ENCODE results near the gene KIAA0232. TPM values are rescaled to one million over a fixed set of nuclear protein-coding genes. Genes with fewer than 3 reads are reported as not detected.
A peak's percentile ranks its signal among the peaks of the same experiment; 100 is the strongest.

KIAA0232 gene, protein sequence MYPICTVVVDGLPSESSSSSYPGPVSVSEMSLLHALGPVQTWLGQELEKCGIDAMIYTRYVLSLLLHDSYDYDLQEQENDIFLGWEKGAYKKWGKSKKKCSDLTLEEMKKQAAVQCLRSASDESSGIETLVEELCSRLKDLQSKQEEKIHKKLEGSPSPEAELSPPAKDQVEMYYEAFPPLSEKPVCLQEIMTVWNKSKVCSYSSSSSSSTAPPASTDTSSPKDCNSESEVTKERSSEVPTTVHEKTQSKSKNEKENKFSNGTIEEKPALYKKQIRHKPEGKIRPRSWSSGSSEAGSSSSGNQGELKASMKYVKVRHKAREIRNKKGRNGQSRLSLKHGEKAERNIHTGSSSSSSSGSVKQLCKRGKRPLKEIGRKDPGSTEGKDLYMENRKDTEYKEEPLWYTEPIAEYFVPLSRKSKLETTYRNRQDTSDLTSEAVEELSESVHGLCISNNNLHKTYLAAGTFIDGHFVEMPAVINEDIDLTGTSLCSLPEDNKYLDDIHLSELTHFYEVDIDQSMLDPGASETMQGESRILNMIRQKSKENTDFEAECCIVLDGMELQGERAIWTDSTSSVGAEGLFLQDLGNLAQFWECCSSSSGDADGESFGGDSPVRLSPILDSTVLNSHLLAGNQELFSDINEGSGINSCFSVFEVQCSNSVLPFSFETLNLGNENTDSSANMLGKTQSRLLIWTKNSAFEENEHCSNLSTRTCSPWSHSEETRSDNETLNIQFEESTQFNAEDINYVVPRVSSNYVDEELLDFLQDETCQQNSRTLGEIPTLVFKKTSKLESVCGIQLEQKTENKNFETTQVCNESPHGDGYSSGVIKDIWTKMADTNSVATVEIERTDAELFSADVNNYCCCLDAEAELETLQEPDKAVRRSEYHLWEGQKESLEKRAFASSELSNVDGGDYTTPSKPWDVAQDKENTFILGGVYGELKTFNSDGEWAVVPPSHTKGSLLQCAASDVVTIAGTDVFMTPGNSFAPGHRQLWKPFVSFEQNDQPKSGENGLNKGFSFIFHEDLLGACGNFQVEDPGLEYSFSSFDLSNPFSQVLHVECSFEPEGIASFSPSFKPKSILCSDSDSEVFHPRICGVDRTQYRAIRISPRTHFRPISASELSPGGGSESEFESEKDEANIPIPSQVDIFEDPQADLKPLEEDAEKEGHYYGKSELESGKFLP (N-terminal part only)
- 9.3 TPM for polyA plus RNA-seq

DNA sequence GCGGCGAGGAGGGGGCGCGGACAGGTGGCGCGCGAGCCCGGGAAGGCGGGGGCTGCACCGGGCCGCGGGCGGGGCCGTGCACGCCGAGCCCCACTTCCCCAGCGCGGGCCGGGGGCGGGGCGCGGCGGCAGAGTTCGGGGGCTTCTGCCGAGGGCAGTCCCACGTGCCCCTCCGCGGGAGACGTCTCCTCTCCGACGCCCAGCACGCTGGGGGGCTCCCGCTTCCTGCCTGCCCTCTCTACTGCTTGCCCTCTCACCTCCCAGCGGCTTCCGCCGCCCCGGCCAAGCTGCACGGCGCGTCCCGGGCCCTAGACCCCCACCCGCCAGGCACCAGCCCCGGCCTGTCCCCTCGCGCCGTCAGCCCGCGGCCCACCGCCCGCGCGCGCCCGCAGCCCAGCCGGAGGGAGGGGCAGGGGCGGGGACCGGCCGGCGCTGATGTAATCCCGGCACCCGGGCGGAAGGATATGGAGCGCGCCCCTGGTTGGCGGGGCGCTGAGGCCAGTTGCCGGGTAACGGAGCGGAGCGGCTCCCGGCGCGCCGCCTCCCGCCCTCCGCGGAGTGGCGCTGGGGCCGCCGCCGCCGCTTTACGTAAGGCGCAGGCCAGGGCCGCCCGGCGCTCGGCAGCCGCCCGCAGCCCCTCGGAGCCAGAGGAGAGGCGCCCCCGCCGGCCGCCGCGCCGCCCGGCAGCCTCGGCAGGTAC, at the start of gene KIAA0232:
TSS of gene KIAA0232 (plus strand) at position 581 of the 699 bp plus-strand sequence. CDS start 41,727 bp downstream, outside the sequence.
- no peaks in the 10 kb centered on the region for H3K27me3 Mint-ChIP-seq
- peaks cover 22 to 31% (median 30%) of the 10 kb centered on the region in 3 donors for H3K4me1 Mint-ChIP-seq
- H3K4me3 Mint-ChIP-seq: peak within 1 kb of the TSS; percentile 83 to 94 (median 92)
- no peaks in the 10 kb centered on the region for H3K36me3 Mint-ChIP-seq
- no peaks in the 10 kb centered on the region for H3K9me3 Mint-ChIP-seq
- peak within 1 kb of the TSS; percentile 83 to 92 (median 88) for H3K27ac Mint-ChIP-seq

DNA sequence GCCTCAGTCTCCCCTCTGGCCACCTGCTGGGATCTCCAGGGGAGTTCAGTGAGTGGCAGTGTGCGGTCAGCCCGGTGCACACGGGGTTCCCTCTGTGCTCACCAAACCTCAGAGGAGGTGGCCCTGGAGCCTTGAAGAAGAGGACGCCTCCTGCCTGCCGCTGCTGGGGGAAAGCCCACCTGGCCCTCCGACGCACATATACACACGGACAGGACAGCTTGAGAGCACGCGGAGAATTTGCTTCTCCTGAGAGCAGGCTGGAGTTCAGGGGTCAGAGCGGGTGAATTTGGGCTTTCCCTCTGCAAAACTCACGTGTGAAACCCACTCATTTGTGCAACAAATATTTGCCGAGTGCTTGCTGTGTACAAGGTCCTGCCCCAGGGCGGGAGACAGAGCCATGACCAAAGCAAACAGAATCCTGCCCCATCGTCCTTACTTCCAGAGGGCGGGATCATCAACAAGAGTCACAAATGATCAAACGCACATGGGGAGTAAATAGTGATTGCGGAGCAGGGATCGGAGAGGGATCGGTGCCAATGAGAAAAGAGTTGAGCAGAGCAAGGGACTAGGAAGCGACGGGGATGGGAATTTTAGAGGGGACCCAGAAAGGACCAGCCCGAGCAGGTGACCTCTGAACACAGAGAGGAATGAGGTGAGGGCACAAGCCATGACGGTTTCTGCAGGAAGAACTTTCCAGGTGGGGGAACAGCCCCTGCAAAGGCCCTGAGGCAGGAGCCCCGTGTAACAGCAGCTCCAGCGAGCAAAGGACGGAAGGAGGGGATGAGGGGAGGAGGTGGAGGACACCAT, 49.0 kb upstream of the KIAA0232 start:
- Mint-ChIP-seq H3K36me3 (no peaks in the 10 kb centered on the region), H3K4me1 (no peaks in the 10 kb centered on the region), H3K4me3 (no peak overlapping the region), H3K9me3 (no peaks in the 10 kb centered on the region), H3K27ac (no peak overlapping the region), H3K27me3 (peaks cover 15% of the 10 kb centered on the region)

DNA sequence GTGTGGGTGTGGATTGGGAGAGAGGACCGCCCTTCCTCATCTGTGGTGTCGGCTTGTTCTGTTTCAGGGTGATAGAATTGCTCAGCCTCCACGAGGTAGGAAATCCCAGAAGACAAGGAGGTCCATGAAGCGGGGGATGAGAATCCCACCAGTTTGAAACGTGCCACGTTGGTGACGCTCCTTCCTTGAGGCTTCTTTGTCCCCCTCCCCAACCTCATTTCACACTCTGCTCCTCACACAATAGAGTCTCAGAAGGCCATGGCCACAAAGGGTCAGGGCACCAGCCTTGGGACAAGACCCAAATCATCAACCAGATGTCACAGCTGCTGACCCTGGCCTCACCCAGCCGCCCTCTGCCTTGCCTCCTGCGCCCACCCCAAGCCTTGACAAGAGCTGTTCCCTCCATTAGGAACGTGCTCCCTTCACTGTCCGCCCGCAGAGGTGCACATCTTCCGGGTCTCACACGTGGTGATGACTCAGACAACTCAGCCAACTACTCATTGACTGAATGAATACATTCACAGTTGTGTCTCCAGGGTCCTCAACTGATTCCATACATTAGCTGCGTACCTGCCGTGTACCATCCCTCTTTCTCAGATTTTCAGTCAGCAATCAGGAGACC, 48.3 kb upstream of the KIAA0232 start:
- Mint-ChIP-seq H3K27ac (no peak overlapping the region), H3K9me3 (no peaks in the 10 kb centered on the region), H3K36me3 (no peaks in the 10 kb centered on the region), H3K27me3 (peaks cover 19% of the 10 kb centered on the region), H3K4me1 (no peaks in the 10 kb centered on the region), H3K4me3 (no peak overlapping the region)

DNA sequence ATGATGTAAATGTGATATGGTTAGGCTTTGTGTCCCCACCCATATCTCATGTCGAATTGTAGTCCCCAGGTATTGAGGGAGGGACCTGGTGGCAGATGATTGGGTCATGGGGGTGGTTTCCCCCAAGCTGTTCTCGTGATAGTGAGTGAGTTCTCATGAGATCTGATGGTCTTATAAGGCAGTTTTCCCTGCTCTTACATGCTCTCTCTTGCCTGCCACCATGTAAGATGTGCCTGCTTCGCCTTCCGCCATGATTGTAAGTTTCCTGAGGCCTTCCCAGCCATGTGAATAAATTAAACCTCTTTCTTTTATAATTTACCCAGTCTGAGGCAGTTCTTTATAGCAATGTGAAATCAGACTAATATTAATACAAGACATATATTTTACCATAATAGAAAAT, 42.6 kb upstream of the KIAA0232 start:
- peak overlapping the region in 1 of 4 donors; percentile 47 for H3K4me3 Mint-ChIP-seq
- no peaks in the 10 kb centered on the region for H3K4me1 Mint-ChIP-seq
- H3K27me3 Mint-ChIP-seq: peaks cover 11% of the 10 kb centered on the region
- no peaks in the 10 kb centered on the region for H3K36me3 Mint-ChIP-seq
- H3K9me3 Mint-ChIP-seq: peaks cover 0 to 1% (median 0%) of the 10 kb centered on the region in 3 donors
- H3K27ac Mint-ChIP-seq: no peak overlapping the region

DNA sequence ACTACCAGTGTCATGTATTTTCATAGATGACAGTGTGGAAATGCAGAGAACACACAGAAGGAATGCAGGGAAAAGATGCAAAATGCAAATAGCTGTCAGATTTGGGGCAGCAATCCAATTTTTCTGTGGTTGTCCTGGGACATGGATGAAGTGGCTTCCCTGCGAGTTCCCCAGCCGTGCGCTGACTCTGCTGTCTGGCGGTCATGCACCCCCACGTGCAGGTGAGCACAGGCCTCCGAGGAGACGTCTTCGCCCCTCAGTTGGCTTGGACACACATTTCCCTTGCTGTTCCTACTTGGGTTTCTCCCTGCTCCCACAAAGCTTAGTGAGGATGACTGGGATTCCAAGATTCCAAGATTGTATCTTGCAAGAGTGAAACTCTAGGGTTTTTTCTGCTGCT, 42.2 kb upstream of the KIAA0232 start:
- no peak overlapping the region for H3K4me3 Mint-ChIP-seq
- peaks cover 0 to 1% (median 0%) of the 10 kb centered on the region in 3 donors for H3K9me3 Mint-ChIP-seq
- H3K4me1 Mint-ChIP-seq: no peaks in the 10 kb centered on the region
- no peak overlapping the region for H3K27ac Mint-ChIP-seq
- no peaks in the 10 kb centered on the region for H3K36me3 Mint-ChIP-seq
- peaks cover 12% of the 10 kb centered on the region for H3K27me3 Mint-ChIP-seq

DNA sequence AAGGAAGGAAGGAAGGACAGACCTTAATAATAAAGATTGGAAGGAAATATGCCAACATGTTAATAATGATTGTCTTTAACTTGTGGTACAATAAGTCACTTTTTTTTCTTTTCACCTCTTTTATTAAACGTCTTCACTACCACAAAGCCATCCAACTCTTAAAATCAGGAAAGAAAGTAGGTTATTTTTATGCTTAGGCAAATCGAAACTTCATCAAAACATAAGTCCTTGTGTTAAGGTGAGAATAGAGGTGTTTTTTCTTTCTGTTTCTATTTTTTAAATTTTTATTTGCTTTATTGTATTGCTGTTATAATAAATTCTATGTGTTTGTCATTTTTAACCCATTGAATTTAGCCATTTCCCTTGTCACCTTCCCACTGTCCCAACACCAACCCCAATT, 40.0 kb upstream of the KIAA0232 start:
- Mint-ChIP-seq H3K27me3 (peaks cover 16% of the 10 kb centered on the region), H3K27ac (no peak overlapping the region), H3K4me1 (no peaks in the 10 kb centered on the region), H3K36me3 (no peaks in the 10 kb centered on the region), H3K9me3 (peaks cover 0 to 1% (median 0%) of the 10 kb centered on the region in 3 donors), H3K4me3 (no peak overlapping the region)

DNA sequence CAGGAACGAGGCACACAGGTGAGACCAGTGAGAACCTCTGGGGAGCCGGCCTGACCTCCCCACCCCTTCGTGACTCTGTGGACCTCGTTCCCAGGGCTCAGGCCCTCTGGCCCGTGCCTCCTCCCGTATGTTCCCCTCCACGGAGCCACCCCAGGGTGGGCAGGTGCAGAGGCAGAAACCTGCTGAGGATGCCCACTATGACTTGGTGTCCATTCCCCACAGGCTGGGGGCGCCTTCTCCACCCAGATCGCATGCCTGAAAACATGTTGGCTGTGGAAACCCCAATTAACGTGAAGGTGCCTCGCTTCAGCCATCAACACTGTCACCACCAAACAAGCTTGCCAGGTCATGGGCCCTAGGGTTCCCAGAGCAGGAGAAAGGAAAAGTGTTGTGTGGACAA, 39.5 kb upstream of the KIAA0232 start:
- Mint-ChIP-seq H3K4me3 (no peak overlapping the region), H3K36me3 (no peaks in the 10 kb centered on the region), H3K27ac (no peak overlapping the region), H3K4me1 (no peaks in the 10 kb centered on the region), H3K27me3 (peaks cover 16% of the 10 kb centered on the region), H3K9me3 (peaks cover 0 to 1% (median 0%) of the 10 kb centered on the region in 3 donors)

DNA sequence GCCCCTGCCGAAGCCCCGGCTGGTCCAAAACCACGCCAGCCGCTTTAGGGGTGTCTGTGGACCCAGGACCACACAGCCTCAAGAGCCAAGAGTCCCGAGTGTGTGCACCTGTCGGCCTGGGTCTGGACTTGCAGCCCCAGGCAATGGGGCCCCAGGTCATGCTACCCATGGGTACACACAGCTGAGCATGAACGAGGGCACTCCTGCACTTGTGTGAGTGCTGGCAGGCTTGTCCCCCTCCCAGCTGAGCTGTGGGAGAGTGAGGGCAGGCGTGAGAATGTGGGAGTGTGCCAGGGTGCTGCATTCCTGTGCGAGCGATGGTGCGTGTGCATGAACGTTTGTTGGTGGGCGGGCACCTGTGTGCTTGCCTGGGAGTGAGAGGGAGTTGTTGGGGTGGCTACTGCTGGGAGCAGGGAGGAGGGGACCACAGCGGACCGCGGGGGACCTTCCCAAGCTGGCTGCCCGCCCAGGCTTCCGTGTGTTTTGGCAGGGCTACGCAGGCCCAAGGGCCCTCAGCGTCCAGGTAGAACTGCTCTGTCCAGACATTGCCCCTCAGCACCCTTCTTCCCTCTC, 35.7 kb upstream of the KIAA0232 start:
- H3K9me3 Mint-ChIP-seq: no peaks in the 10 kb centered on the region
- no peak overlapping the region for H3K27ac Mint-ChIP-seq
- H3K4me1 Mint-ChIP-seq: peaks cover 0 to 10% (median 0%) of the 10 kb centered on the region in 3 donors
- no peaks in the 10 kb centered on the region for H3K36me3 Mint-ChIP-seq
- H3K27me3 Mint-ChIP-seq: peaks cover 9% of the 10 kb centered on the region
- peak overlapping the region in 1 of 4 donors; percentile 43 for H3K4me3 Mint-ChIP-seq

DNA sequence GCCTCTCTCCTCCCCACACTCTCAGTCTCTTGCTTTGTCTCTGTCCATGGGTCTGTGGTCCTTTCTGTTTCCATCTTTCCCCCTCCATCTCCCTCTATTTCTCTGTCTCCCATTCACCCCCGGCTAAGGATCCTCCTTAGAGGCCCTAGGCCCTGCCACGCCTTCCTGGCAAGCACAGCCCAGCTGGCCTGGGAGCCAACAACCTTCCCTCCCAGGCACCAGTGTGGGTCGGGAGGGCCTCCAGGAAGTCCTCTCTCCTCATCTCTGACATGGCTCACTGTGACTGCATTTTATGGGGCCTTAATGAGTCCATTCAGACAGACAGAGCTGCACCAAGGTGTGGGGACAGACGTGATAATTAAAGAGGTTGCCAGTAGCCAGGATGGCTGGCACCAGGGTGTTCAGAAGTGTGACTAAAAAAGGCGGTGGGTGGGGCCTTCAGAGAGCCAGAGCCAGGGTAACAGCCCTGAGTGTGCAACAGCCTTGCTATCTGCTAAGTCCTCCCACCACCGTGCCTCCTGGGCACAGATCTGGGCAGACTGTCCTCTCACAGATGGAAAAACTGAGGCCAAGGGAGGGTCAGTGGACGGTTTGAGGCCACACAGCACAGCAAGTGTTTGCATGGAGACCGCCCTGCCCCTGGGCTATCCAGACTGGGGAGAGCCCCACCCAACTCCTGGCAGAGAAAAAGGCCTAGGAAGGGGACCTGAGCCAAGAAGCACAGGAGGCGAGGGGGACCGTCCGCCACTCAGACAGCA, 35.1 kb upstream of the KIAA0232 start:
- peaks cover 0 to 12% (median 0%) of the 10 kb centered on the region in 3 donors for H3K4me1 Mint-ChIP-seq
- H3K36me3 Mint-ChIP-seq: no peaks in the 10 kb centered on the region
- no peak overlapping the region for H3K27ac Mint-ChIP-seq
- no peaks in the 10 kb centered on the region for H3K9me3 Mint-ChIP-seq
- H3K27me3 Mint-ChIP-seq: peaks cover 10% of the 10 kb centered on the region
- no peak overlapping the region for H3K4me3 Mint-ChIP-seq

DNA sequence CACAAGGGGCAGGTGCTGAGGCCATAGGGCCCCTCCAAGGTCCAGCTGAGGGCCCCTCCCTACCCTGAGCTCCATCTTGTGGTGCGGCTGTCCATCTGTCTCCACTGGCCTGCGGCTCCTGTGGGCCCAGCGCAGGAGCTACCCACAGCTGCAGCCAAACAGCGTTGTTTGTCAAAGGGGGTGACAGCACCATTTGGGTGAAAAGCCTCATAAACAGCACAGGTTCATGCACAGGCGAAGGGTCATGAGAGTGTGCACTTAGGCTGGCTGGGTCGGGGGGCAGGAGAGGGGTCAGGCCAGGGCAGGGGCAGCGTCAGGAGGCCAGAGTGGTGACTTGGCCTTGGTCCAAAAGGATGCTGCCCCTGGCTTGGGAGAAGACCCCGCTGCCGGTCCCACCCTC, 34.2 kb upstream of the KIAA0232 start:
- H3K9me3 Mint-ChIP-seq: no peaks in the 10 kb centered on the region
- no peak overlapping the region for H3K27ac Mint-ChIP-seq
- peaks cover 0 to 12% (median 0%) of the 10 kb centered on the region in 3 donors for H3K4me1 Mint-ChIP-seq
- peaks cover 10% of the 10 kb centered on the region for H3K27me3 Mint-ChIP-seq
- peak overlapping the region in 1 of 4 donors; percentile 27 for H3K4me3 Mint-ChIP-seq
- no peaks in the 10 kb centered on the region for H3K36me3 Mint-ChIP-seq

DNA sequence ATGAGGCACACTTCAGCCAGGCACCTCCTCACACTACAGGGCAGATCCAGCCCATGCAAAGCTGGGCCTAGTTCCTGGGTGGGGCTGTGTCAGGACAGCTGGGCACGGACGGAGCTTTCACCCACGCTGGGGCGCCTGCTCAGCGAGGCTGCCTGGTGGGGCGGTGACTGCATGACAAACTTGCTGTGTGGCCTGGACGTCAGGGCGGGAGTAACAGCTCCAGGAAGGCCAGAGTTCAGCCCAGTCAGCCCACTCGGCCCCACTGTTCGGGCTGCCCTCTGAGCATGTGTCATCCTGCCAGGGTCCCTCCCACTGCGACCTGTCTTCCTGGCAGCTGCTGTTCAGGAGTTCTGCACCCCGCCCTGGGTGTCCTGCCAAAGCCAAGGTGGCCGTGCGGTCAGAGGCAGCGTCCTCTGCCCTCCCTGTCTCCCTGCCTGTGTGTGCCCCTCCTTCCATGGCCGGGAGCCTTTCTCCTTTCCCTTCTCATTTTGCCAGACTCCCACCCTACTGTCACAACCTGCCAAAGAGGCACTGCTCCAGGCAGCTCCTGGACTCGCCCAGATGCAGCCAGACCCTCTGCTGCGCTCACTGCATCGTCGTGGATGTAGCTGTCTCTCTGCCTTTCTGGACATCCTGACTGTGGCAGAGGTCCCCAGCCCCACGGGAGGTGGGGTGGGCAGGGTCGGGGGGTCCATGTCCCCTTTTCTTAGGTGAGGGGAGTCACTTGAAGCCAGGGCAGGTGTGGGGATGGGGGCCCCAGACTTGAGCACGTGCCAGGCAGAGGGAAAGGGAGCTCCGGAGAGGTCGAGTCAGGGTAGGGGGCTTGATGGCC, 33.0 kb upstream of the KIAA0232 start:
- Mint-ChIP-seq H3K27me3 (peaks cover 8% of the 10 kb centered on the region), H3K4me3 (no peak overlapping the region), H3K27ac (peak overlapping the region in 1 of 3 donors; percentile 57), H3K4me1 (peaks cover 0 to 12% (median 0%) of the 10 kb centered on the region in 3 donors), H3K36me3 (no peaks in the 10 kb centered on the region), H3K9me3 (no peaks in the 10 kb centered on the region)

Data from IgD-negative memory B cell (primary cell).